ENCODE measurements around the gene ZEB2.

DNA sequence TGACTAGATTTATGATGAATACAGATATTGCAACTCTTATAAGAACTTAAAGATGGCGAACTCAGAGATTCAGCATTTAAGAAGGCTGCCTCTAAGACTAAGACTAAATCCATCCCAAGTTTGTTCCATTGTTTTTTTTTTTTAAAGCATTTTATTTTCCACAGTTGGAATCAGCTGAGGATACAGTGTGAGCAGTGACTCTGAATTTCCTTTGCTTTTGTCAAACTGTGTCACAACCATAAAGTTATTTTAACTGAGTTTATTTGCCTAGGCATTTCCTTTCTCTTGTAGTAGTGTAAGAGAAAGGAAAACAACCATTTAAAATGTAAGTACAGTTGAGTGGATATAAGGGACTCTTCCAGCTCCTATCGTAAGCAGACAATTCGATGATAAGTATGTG is 63.9 kb downstream of the ZEB2 start:
- no peak for TF ChIP-seq ATRX (CRISPR knock-in tag; IDR thresholded peaks at IDR 0.05; ENCODE audit: borderline replicate concordance)
- TF ChIP-seq SMYD3 (CRISPR knock-in tag; IDR thresholded peaks at IDR 0.05) = no peak
- no peak for TF ChIP-seq RFX5 (IDR thresholded peaks at IDR 0.05; ENCODE audit: low read depth, low read length)
- no peak for TF ChIP-seq GATAD1 (CRISPR knock-in tag; IDR thresholded peaks at IDR 0.05)
- TF ChIP-seq EP300 (IDR thresholded peaks at IDR 0.05; ENCODE audit: low read depth in 2 of 2, low read length in 2 of 2) = no peak
- no peak for TF ChIP-seq EP300 (CRISPR knock-in tag; IDR thresholded peaks at IDR 0.05; ENCODE audit: borderline replicate concordance)
- no peak for TF ChIP-seq JUN (CRISPR knock-in tag; IDR thresholded peaks at IDR 0.05)
- no peak for TF ChIP-seq POLR2A (IDR thresholded peaks at IDR 0.05; ENCODE audit: insufficient read depth in 1 of 2, low read depth in 2 of 2, low read length in 2 of 2)
- TF ChIP-seq TSC22D2 (CRISPR knock-in tag; IDR thresholded peaks at IDR 0.05; ENCODE audit: borderline replicate concordance) = no peak
- no peak for TF ChIP-seq ZNF644 (CRISPR knock-in tag; IDR thresholded peaks at IDR 0.05; ENCODE audit: low read depth)
- TF ChIP-seq MEF2D (CRISPR knock-in tag; IDR thresholded peaks at IDR 0.05) = no peak
- TF ChIP-seq, protein P1, sequence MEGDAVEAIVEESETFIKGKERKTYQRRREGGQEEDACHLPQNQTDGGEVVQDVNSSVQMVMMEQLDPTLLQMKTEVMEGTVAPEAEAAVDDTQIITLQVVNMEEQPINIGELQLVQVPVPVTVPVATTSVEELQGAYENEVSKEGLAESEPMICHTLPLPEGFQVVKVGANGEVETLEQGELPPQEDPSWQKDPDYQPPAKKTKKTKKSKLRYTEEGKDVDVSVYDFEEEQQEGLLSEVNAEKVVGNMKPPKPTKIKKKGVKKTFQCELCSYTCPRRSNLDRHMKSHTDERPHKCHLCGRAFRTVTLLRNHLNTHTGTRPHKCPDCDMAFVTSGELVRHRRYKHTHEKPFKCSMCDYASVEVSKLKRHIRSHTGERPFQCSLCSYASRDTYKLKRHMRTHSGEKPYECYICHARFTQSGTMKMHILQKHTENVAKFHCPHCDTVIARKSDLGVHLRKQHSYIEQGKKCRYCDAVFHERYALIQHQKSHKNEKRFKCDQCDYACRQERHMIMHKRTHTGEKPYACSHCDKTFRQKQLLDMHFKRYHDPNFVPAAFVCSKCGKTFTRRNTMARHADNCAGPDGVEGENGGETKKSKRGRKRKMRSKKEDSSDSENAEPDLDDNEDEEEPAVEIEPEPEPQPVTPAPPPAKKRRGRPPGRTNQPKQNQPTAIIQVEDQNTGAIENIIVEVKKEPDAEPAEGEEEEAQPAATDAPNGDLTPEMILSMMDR (CRISPR knock-in tag; IDR thresholded peaks at IDR 0.05) = no peak
- TF ChIP-seq, protein P2, sequence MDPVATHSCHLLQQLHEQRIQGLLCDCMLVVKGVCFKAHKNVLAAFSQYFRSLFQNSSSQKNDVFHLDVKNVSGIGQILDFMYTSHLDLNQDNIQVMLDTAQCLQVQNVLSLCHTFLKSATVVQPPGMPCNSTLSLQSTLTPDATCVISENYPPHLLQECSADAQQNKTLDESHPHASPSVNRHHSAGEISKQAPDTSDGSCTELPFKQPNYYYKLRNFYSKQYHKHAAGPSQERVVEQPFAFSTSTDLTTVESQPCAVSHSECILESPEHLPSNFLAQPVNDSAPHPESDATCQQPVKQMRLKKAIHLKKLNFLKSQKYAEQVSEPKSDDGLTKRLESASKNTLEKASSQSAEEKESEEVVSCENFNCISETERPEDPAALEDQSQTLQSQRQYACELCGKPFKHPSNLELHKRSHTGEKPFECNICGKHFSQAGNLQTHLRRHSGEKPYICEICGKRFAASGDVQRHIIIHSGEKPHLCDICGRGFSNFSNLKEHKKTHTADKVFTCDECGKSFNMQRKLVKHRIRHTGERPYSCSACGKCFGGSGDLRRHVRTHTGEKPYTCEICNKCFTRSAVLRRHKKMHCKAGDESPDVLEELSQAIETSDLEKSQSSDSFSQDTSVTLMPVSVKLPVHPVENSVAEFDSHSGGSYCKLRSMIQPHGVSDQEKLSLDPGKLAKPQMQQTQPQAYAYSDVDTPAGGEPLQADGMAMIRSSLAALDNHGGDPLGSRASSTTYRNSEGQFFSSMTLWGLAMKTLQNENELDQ (CRISPR knock-in tag; IDR thresholded peaks at IDR 0.05; ENCODE audit: borderline replicate concordance) = no peak
- no peak for TF ChIP-seq ZNF572 (CRISPR knock-in tag; IDR thresholded peaks at IDR 0.05)
- TF ChIP-seq SOX13 (IDR thresholded peaks at IDR 0.05) = no peak
- no peak for TF ChIP-seq SOX13 (CRISPR knock-in tag; conservative IDR thresholded peaks at IDR 0.05 in 1 of 2, IDR thresholded peaks at IDR 0.05 in 1 of 2)

All from HepG2 (cell line).